Heart right ventricle (tissue), 16 donors: ENCODE measurements around the gene FAM222B. TPM values are rescaled to one million over a fixed set of nuclear protein-coding genes. Genes with fewer than 3 reads are reported as not detected.
A peak's percentile ranks its signal among the peaks of the same experiment; 100 is the strongest.
"Not testable (repeated sequence)": the region's sequence is repeated elsewhere in the genome, so short reads cannot be mapped to it uniquely, and the experiment has no call there.

Experiments used
- ATAC-seq, 8 donors: fragments of 200-7000 bp; cut with Tn5 transposase; one replicate each; pipeline ENCODE4 v1.9.1; 2020; ENCODE audit warnings: mild to moderate bottlenecking in 8 of 8, moderate library complexity in 8 of 8, moderate number of reproducible peaks in 1 of 8
- DNase-seq, 2 donors: peaks; one replicate each; pipeline ENCODE4 v3.0.0-alpha.2; 2020
- H3K27ac ChIP-seq, 10 donors: fragments of 200-600 bp; sonication (generic) in 2 of 10; one replicate each; pipeline versions ENCODE4 v1.5.0 to v1.8.0; 2020 to 2022; ENCODE audit warnings: mild to moderate bottlenecking in 3 of 10
- H3K27me3 ChIP-seq, 7 donors: fragments of 200-600 bp; one replicate each; pipeline ENCODE4 v1.8.0; 2021 to 2022; ENCODE audit warnings: mild to moderate bottlenecking in 2 of 7
- H3K36me3 ChIP-seq, 9 donors: fragments of 200-600 bp; sonication (generic) in 1 of 9; one replicate each; pipeline versions ENCODE4 v1.5.0 to v1.8.0; 2020 to 2022; ENCODE audit warnings: mild to moderate bottlenecking in 2 of 9
- H3K4me1 ChIP-seq, 9 donors: fragments of 200-600 bp; sonication (generic) in 1 of 9; one replicate each; pipeline versions ENCODE4 v1.5.0 to v1.8.0; 2020 to 2022; ENCODE audit warnings: mild to moderate bottlenecking in 4 of 9
- H3K4me3 ChIP-seq, 10 donors: fragments of 200-600 bp; sonication (generic) in 2 of 10; one replicate each; pipeline versions ENCODE4 v1.5.0 to v1.8.0; 2020 to 2022; ENCODE audit warnings: mild to moderate bottlenecking in 7 of 10, moderate library complexity in 2 of 10
- H3K9me3 ChIP-seq, 11 donors: fragments of 200-600 bp in 10 of 11; sonication (generic) in 2 of 11; one replicate each; pipeline versions ENCODE4 v1.5.0 to v1.8.0; 2013 to 2022; ENCODE audit warnings: mild to moderate bottlenecking in 2 of 11, control low read depth in 1 of 11, moderate library complexity in 1 of 11
- WGBS, 2 donors: extraction: QIAGEN DNeasy Blood & Tissue Kit; methylation state at CpG; one replicate each; pipeline ENCODE4 v1.1.7; 2013; ENCODE audit warnings: inconsistent platforms in 1 of 2; 5-methylcytosine and 5-hydroxymethylcytosine counted together
- intact Hi-C, 10 donors: fragments of 100-400 bp; cut with DNase I; formaldehyde crosslinking; loops; one replicate each; pipeline versions ENCODE4 v1.11.1 to v1.14.2; 2022
- polyA plus RNA-seq, 2 donors: library from polyadenylated mRNA; stranded (reverse); fragments of 200-250 nt; gene quantifications; one replicate each; pipeline ENCODE4 v1.2.3, GENCODE V29; 2013
- total RNA-seq, 10 donors: library from RNA; stranded (reverse); fragmentation: NEBNext Ultra II Directional in 3 of 10; extraction: Animal tissue kit (Norgen Biotek cat#: 25700) in 3 of 10; gene quantifications; one replicate each; pipeline versions ENCODE4 v1.2.1 to v1.2.4, GENCODE V29; 2021 to 2023
- TF ChIP-seq, protein P1 (sequence below), 9 donors: fragments of 200-600 bp; sonication (generic) in 2 of 9; IDR thresholded peaks; one replicate each; pipeline versions ENCODE4 v1.5.0 to v1.8.0; 2021 to 2022; ENCODE audit warnings: antibody characterized with exemption in 9 of 9, mild to moderate bottlenecking in 5 of 9, moderate library complexity in 1 of 9
- donor health status: Arrhythmogenic right ventricular cardiomyopathy.
- donor health status: ischemic (EF 13 %, LVEDD 7.1; RV severe dilation, severe dysfunction).
- donor health status: healthy with polysubstance abuse.
- donor health status: DM: no; HTN: yes; CAD: no.
- donor health status: DM: no; HTN: no; CAD: no.
- donor health status: ischemic (EF 25% LVEDD 6.9; RV normal size, moderate dysfunction).
- donor health status: ischemic (EF 25% LVEDD 5.7; RV mildly dilated, moderate dysfunction).
- donor health status: healthy.
- donor health status: DM: yes; HTN: yes; CAD: no.
- donor health status: Ischemic cardiomyopathy.
- donor health status: ischemic (EF 35%, LVEDD 5.7; RV mildly dilated, moderate dysfunction).
- donor health status: nonischemic (EF 11% LVEDD 7.7; RV severe dilation, severe dysfunction).
- donor health status: DM: yes; HTN: yes; CAD: no.
- donor health status: PGD.
- donor health status: ischemic (EF 29% LVEDD 5.4; RV normal size, mild dysfunction).
- donor health status: nonischemic (EF 23%, LVEDD 6.1; RV moderate dilation, normal function).

Gene FAM222B
- total and polyA plus RNA-seq, 12 donors, result 8.7 to 19.4 (median 15.3) TPM

DNA sequence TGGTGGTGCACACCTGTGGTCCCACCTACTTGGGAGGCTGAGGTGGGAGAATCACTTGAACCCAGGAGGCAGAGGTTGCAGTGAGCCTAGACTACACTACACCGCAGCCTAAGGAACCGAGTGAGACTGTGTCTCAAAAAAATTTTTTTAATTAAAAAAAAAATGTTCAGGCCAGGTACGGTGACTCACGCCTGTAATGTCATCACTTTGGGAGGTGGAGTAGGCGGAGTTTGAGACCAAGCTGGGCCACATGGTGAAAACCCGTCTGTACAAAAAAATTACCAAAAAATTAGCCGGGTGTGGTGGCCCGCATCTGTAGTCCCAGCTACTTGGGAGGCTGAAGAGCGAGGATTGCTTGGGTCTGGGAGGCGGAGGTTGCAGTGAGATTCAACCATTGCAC is 3.6 kb upstream of the FAM222B start:
- no peak overlapping the region for H3K27ac ChIP-seq
- H3K36me3 ChIP-seq, result no peaks in the 10 kb centered on the region
- no peaks in the 10 kb centered on the region for H3K27me3 ChIP-seq
- H3K9me3 ChIP-seq, result no peaks in the 10 kb centered on the region
- no peak overlapping the region for H3K4me3 ChIP-seq
- intact Hi-C loops, result loop anchor here in 4 of 10 donors (10.0 kb wide), 2 partner anchors 81 to 99 kb away; no protein-coding TSS in a partner anchor
- ATAC-seq (no peak), DNase-seq (no peak)
- peaks cover 0 to 13% (median 9%) of the 10 kb centered on the region in 9 donors for H3K4me1 ChIP-seq
- WGBS, 2 donors, result 94 to 95% methylated on average over 10 of the region's 10 CpGs
- TF ChIP-seq, protein P1, sequence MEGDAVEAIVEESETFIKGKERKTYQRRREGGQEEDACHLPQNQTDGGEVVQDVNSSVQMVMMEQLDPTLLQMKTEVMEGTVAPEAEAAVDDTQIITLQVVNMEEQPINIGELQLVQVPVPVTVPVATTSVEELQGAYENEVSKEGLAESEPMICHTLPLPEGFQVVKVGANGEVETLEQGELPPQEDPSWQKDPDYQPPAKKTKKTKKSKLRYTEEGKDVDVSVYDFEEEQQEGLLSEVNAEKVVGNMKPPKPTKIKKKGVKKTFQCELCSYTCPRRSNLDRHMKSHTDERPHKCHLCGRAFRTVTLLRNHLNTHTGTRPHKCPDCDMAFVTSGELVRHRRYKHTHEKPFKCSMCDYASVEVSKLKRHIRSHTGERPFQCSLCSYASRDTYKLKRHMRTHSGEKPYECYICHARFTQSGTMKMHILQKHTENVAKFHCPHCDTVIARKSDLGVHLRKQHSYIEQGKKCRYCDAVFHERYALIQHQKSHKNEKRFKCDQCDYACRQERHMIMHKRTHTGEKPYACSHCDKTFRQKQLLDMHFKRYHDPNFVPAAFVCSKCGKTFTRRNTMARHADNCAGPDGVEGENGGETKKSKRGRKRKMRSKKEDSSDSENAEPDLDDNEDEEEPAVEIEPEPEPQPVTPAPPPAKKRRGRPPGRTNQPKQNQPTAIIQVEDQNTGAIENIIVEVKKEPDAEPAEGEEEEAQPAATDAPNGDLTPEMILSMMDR (IDR thresholded peaks at IDR 0.05), result no peak

DNA sequence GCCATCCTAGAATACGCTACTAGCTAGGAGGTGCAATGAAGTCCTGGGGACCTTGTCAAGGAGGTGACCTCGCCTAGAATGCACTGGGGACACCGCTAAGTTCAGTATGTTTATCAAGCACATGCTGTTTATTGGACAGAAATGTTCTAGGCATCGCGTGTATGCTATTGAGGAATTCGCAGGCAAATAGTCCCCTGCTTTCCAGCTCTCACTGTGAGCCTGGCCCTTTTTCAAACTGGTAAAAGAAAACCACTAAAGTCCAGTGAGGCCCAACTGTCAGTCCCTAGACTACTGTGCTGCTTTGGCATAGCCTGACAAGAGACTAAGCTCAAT is 1.2 kb upstream of the FAM222B start:
- TF ChIP-seq, protein P1 (IDR thresholded peaks at IDR 0.05), result no peak

DNA sequence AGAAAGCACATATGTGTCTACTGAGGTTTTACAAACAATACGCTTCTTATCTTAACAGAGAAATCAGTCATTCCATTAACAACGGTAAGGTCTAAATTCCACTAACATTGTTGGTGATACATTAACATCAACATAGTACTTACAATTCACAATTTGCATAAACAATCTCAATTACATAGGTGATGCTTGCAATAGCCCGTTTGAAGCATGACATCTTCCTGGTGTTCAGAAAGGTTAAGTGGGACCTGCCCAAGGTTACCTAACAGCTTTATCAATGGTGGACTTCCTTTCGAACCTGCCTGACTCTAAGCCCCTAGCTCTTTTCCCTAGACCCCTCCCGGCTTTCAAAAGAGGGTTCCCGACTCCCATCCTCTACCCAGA is 699 bp downstream of the FAM222B start:
- ATAC-seq (peak in 2 of 8 donors; percentile 2 to 3), DNase-seq (no peak)
- Histone ChIP-seq H3K27me3 (no peaks in the 10 kb centered on the region), H3K4me1 (peaks cover 0 to 33% (median 15%) of the 10 kb centered on the region in 9 donors), H3K9me3 (no peaks in the 10 kb centered on the region), H3K4me3 (peak overlapping the region; percentile 72 to 96 (median 82)), H3K27ac (peak overlapping the region in 9 of 10 donors; percentile 78 to 91 (median 88)), H3K36me3 (peaks cover 0 to 8% (median 0%) of the 10 kb centered on the region in 9 donors)
- 2 to 4% methylated on average over 6 of the region's 6 CpGs for WGBS, 2 donors
- TF ChIP-seq, protein P1 (IDR thresholded peaks at IDR 0.05), result no peak
- intact Hi-C loops, result loop anchor here in 4 of 10 donors (5.0 to 10.0 kb wide), 3 partner anchors 77 to 103 kb away; no protein-coding TSS in a partner anchor

More for the DNA sequence above, 1.2 kb upstream of the FAM222B start:
- DNase-seq, result no peak
- Histone ChIP-seq H3K4me1 (peaks cover 0 to 33% (median 15%) of the 10 kb centered on the region in 9 donors), H3K9me3 (no peaks in the 10 kb centered on the region), H3K27me3 (no peaks in the 10 kb centered on the region), H3K4me3 (no peak overlapping the region), H3K27ac (no peak overlapping the region), H3K36me3 (peaks cover 0 to 8% (median 0%) of the 10 kb centered on the region in 9 donors)
- intact Hi-C loops, result loop anchor here in 4 of 10 donors (5.0 to 10.0 kb wide), 3 partner anchors 79 to 101 kb away; no protein-coding TSS in a partner anchor
- ATAC-seq, result no peak
- WGBS, 2 donors, result 89 to 92% methylated on average over 6 of the region's 6 CpGs

DNA sequence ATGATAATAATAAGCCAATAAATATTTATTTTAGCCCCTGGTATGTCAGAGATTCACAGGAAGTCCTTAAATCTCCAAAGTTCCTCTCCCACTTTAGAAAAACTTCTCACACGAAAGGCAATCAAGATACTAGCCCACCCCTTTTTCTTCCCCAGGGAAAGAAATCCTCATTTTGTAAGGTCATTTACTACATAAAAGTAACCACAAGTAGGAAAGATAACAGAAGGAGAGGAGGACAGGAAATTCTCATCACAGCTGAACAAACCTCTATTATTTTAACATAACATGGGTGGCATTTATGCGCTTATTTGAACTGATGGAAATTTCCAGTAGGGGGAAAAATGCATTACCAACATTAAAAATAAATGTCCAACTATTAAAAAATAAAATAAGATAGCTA is 3.4 kb downstream of the FAM222B start:
- ATAC-seq, result no peak
- no peak for DNase-seq
- no peaks in the 10 kb centered on the region for H3K9me3 ChIP-seq
- H3K27ac ChIP-seq, result no peak overlapping the region
- H3K4me1 ChIP-seq, result peaks cover 0 to 33% (median 15%) of the 10 kb centered on the region in 9 donors
- TF ChIP-seq, protein P1 (IDR thresholded peaks at IDR 0.05), result no peak
- no peaks in the 10 kb centered on the region for H3K27me3 ChIP-seq
- 77 to 80% methylated on average over 2 of the region's 2 CpGs for WGBS, 2 donors
- H3K4me3 ChIP-seq, result no peak overlapping the region
- H3K36me3 ChIP-seq, result peaks cover 0 to 9% (median 0%) of the 10 kb centered on the region in 9 donors
- intact Hi-C loops, result no loop called here

GRCh38 chr17:28836541-28836940 is 6.0 kb downstream of the FAM222B start:
- H3K4me3 ChIP-seq, ATAC-seq, H3K27ac ChIP-seq, H3K27me3 ChIP-seq, DNase-seq, intact Hi-C loops, H3K9me3 ChIP-seq: not testable (repeated sequence)
- WGBS, 2 donors, result 95 to 99% methylated on average over 10 of the region's 10 CpGs
- peaks cover 0 to 27% (median 5%) of the 10 kb centered on the region in 9 donors for H3K4me1 ChIP-seq
- peaks cover 0 to 17% (median 0%) of the 10 kb centered on the region in 9 donors for H3K36me3 ChIP-seq
